Measurements from ENCODE around the gene ZNF616.

GRCh38 chr19:52115526-52116053 is 24.1 kb downstream of the ZNF616 start:
- TF ChIP-seq EP300 (IDR thresholded peaks at IDR 0.05; ENCODE audit: borderline replicate concordance in 1 of 2, low read depth in 1 of 2, low read length in 1 of 2) (no peak), EZH2phosphoT487 (IDR thresholded peaks at IDR 0.05; ENCODE audit: borderline replicate concordance, low read depth) (no peak)

Data from SK-N-SH (cell line).